IPS-20b (cell line): Measurements from ENCODE around the gene TMCC3.

Experiments used
- H3K27ac ChIP-seq: one replicate; pipeline ENCODE4 v1.5.1; 2013; ENCODE audit warnings: low read length
- H3K27me3 ChIP-seq: 2 replicates; pipeline ENCODE4 v1.6.1; 2013; ENCODE audit warnings: mild to moderate bottlenecking, low read length, inconsistent platforms; ENCODE audit not compliant: insufficient read depth
- H3K36me3 ChIP-seq: 2 replicates; pipeline ENCODE4 v1.6.1; 2013; ENCODE audit warnings: low read depth, mild to moderate bottlenecking, inconsistent platforms, low read length, moderate library complexity; ENCODE audit not compliant: insufficient read depth
- H3K4me1 ChIP-seq: 2 replicates; pipeline ENCODE4 v1.6.1; 2013; ENCODE audit warnings: mild to moderate bottlenecking, control low read depth, inconsistent platforms, low read length, moderate library complexity; ENCODE audit not compliant: insufficient read depth
- H3K4me3 ChIP-seq: 2 replicates; pipeline ENCODE4 v1.5.1; 2013; ENCODE audit warnings: mild to moderate bottlenecking, low read length, inconsistent platforms
- H3K9ac ChIP-seq: 2 replicates; pipeline ENCODE4 v1.6.1; 2013; ENCODE audit warnings: low read depth, mild to moderate bottlenecking, inconsistent platforms, low read length, moderate library complexity
- H3K9me3 ChIP-seq: 2 replicates; pipeline ENCODE4 v1.6.1; 2013; ENCODE audit warnings: mild to moderate bottlenecking, low read depth, low read length, inconsistent platforms; ENCODE audit not compliant: insufficient read depth

TMCC3 gene

DNA sequence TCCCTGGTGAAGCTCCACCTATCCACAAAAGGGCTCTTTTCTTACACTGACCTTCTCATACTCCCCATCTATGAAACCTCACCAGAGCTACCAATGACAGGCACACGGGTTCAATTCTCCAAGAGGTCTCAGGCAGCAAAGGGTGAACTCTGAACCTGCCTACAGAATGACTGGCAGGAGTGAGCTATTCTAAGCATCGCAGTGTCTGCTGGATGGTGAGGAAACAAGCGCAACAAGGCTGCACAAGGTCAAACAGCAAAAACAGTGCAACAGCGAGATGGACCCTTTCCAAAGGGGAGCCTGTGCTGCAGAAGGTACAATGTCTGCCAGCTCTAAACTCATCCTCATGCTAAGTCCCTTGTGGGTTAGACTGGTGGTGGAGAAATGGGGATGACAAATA is 22.0 kb downstream of the TMCC3 start:
- Histone ChIP-seq H3K4me1 (no peaks in the 10 kb centered on the region), H3K27me3 (no peaks in the 10 kb centered on the region), H3K27ac (no peak overlapping the region), H3K9me3 (no peaks in the 10 kb centered on the region), H3K4me3 (no peak overlapping the region), H3K9ac (no peak overlapping the region), H3K36me3 (no peaks in the 10 kb centered on the region)

DNA sequence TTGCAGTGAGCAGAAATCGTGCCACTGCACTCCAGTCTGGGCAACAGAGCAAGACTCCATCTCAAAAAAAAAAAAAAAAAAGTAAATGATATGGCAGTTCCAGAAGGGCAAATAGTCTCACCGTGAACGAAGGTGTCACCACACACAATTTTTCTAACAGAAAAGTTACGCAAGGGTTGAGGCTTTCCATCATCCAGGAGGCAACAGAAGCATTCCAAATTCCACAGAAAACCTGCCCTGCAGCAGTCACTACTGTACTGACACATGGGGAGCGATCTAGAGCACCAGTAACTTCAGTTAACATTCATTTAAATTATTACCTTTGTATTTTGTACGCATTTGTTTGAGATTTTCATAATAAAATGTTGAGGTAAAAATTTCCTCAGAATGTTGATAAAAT is 24.8 kb downstream of the TMCC3 start:
- Histone ChIP-seq H3K4me3 (no peak overlapping the region), H3K9me3 (no peaks in the 10 kb centered on the region), H3K27me3 (no peaks in the 10 kb centered on the region), H3K27ac (no peak overlapping the region), H3K36me3 (no peaks in the 10 kb centered on the region), H3K9ac (no peak overlapping the region), H3K4me1 (no peaks in the 10 kb centered on the region)

GRCh38 chr12:94623161-94623920 is 27.0 kb downstream of the TMCC3 start:
- no peaks in the 10 kb centered on the region for H3K36me3 ChIP-seq
- H3K27ac ChIP-seq: no peak overlapping the region
- no peaks in the 10 kb centered on the region; the same call in 1 of the 2 replicates for H3K4me1 ChIP-seq
- no peaks in the 10 kb centered on the region for H3K9me3 ChIP-seq
- no peak overlapping the region for H3K9ac ChIP-seq
- no peaks in the 10 kb centered on the region for H3K27me3 ChIP-seq
- no peak overlapping the region for H3K4me3 ChIP-seq

DNA sequence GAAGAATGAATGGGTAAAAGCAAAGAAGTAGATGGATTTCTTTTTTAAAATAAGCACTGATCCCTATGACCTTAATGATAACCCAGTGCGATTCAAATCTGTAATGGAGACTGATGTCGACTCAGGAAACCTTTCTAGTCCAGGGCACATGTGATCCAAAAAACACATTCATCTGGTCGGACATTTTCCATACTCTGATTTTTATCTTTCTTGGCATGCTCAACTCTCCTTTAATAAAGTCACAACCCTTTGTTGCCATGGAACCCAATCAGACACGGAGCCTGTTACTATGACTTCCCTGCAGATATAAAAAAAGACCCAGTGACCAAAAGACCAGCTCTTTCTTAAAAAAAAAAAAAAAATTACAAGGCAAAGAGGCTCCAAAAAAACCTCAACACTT is 27.9 kb downstream of the TMCC3 start:
- Histone ChIP-seq H3K4me1 (peaks cover 4% of the 10 kb centered on the region), H3K9me3 (no peaks in the 10 kb centered on the region), H3K36me3 (no peaks in the 10 kb centered on the region), H3K27ac (no peak overlapping the region), H3K9ac (no peak overlapping the region), H3K27me3 (no peaks in the 10 kb centered on the region), H3K4me3 (no peak overlapping the region)

DNA sequence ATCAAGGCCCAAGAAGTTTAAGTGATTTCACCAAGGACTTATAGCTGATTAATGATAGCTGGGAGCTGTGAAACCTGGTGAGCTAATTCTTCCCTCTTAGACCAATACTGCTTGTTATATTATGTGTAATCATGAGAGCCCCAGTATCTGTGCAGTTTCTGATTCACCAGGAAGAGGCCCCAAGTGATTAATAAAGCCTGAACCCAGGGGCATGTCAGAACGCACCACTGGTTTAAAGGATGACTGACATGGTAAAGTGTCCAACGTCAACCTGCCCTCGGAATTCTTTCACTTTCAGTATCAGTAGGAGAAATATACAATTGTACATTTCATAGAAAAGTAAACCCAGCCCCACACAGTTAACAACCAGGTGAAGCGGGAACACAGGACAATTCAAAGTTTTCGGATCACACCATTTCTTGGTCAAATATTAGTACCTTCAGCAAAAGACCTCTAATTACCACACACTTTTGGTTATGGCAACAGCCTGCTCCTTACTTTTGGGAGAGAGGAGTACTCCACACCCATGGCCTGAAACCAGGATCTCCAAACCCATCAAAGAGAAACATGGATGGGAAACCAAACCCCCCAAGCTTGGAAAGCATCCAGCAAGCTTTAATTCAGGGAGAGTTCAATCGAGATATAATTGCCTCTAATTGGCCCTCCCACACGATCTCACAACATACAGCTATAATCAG is 28.5 kb downstream of the TMCC3 start:
- peaks cover 8% of the 10 kb centered on the region for H3K4me1 ChIP-seq
- H3K27me3 ChIP-seq: no peaks in the 10 kb centered on the region
- H3K9me3 ChIP-seq: no peaks in the 10 kb centered on the region
- no peaks in the 10 kb centered on the region for H3K36me3 ChIP-seq
- H3K27ac ChIP-seq: no peak overlapping the region
- no peak overlapping the region for H3K9ac ChIP-seq
- H3K4me3 ChIP-seq: no peak overlapping the region

DNA sequence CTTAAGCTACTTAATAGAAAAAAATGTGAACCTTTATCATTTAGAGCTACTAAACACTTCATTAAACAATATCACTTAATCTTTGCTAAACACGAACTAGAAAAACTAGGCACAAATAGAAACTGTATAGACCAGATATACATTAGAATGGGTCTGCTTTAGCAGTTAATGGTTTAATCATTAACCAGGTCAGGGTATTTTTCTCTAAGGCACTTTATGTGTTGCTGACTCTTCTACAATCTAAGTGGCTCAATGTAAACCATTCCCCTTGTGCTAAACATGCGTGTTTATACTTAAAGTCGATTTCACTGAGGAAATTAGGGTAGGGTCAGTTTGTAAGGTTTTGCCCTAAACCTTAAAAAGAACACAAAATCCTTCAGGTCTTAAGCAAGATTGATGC is 29.7 kb downstream of the TMCC3 start:
- Histone ChIP-seq H3K4me1 (peaks cover 18% of the 10 kb centered on the region), H3K9me3 (no peaks in the 10 kb centered on the region), H3K27me3 (no peaks in the 10 kb centered on the region), H3K27ac (no peak overlapping the region), H3K36me3 (no peaks in the 10 kb centered on the region), H3K4me3 (no peak overlapping the region), H3K9ac (no peak overlapping the region)

DNA sequence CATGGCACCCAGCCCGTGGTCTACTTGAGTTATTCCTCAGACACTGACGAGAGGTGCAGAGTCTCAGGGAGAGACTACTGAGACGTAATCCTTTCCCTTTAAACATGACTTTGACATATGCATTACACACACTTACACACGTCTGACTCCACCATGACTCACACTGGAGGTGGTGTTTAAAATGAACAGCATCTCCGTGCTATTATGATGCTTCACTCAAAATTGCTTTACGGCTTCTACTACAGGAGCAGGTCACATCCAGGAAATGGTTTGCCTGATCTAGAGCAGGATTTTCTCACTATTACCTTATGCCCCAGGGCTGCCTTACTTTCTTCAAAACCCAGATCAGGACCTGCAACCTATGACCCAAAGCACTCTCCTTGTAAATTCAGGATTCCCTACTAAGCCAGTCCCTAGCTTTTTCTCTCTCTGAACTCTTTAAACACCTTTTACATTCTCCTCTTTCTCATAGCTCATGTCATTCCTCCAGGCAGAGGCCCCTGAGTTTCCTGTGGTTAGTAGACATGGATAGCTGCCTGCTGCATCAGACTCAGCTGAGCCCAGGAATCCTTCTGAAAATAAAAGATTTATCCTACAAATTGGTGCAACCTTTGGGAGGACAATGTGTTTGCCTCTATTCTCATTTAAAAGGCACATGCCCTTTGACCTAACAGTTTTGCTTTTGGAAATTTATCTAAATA is 31.2 kb downstream of the TMCC3 start:
- Histone ChIP-seq H3K4me1 (peaks cover 24% of the 10 kb centered on the region), H3K27ac (no peak overlapping the region), H3K9ac (no peak overlapping the region), H3K4me3 (no peak overlapping the region), H3K36me3 (no peaks in the 10 kb centered on the region), H3K27me3 (no peaks in the 10 kb centered on the region), H3K9me3 (no peaks in the 10 kb centered on the region)

GRCh38 chr12:94617101-94617500 is 33.3 kb downstream of the TMCC3 start:
- Histone ChIP-seq H3K27ac (no peak overlapping the region), H3K9me3 (no peaks in the 10 kb centered on the region), H3K4me1 (peaks cover 24% of the 10 kb centered on the region), H3K9ac (no peak overlapping the region), H3K4me3 (no peak overlapping the region), H3K36me3 (no peaks in the 10 kb centered on the region), H3K27me3 (no peaks in the 10 kb centered on the region)

- Histone ChIP-seq H3K4me3 (no peak overlapping the region), H3K9me3 (no peaks in the 10 kb centered on the region), H3K4me1 (peaks cover 24% of the 10 kb centered on the region), H3K36me3 (no peaks in the 10 kb centered on the region), H3K9ac (no peak overlapping the region), H3K27ac (no peak overlapping the region), H3K27me3 (no peaks in the 10 kb centered on the region)
Observed at GRCh38 chr12:94616203-94616729, 34.1 kb downstream of the TMCC3 start.

DNA sequence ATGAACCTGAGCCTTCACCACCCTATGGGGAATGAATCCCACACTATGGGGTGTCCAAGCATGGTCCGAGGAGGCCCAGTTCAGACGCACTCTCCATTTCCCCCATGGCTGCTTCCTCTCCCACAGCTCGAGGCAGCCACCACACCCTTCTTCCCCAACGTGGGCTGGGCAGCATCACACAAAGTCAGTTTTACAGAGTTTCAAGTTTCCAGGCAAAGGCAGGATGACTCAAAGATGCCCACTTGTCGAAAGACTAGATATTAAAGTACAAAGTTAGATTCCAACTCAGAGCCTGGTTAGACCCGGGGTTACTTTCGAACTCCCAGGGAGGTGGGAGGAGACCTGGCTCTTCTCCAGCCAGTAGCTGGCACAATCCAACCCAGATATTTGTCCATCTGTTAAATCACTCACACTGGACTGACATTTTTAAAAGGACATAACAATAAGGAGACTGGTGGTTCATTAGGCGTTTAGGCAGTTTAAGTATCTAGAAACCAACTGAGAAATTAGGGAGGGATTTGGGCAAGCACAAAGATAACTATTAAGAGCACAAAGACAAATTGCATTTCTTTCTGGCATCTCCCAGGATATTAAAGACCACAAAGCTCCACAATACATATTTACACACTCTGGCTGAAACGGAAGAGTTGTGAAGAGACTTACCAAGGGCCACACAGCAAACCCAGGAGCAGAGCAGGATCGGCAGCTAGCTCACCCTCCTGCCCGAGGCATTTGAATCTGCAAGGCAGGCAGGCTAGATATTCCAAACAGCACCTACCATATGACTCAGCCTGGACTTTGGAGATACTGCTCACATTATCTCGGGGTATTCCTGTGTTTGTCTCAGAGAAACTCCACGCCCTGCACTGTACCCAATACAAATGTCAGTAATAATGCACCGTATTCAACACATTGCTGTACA is 34.8 kb downstream of the TMCC3 start:
- no peak overlapping the region for H3K9ac ChIP-seq
- no peak overlapping the region for H3K27ac ChIP-seq
- H3K9me3 ChIP-seq: no peaks in the 10 kb centered on the region
- peaks cover 24% of the 10 kb centered on the region for H3K4me1 ChIP-seq
- H3K4me3 ChIP-seq: no peak overlapping the region
- no peaks in the 10 kb centered on the region for H3K36me3 ChIP-seq
- H3K27me3 ChIP-seq: no peaks in the 10 kb centered on the region

DNA sequence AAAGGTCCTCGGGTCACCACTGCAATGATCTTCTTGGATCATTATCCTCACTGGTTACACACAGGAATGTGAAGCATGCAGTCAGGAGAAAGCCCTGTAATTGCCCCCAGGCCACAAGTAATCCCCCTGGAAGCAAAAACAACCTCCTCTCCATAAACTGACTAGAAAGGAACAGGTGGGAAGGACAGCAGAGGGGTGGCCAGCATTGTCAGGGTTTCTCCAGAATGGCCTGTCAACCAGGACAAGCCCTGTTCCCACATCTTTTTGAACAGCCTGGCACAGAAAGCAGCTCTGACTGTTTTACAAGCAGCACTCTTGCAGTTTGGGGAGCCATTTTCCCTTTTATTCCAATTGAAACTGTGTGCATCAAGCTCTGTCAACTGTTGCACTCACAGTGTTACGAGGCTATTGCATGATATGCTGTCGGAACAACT is 36.1 kb downstream of the TMCC3 start:
- peaks cover 29% of the 10 kb centered on the region for H3K4me1 ChIP-seq
- H3K27ac ChIP-seq: no peak overlapping the region
- H3K9me3 ChIP-seq: no peaks in the 10 kb centered on the region
- no peaks in the 10 kb centered on the region for H3K36me3 ChIP-seq
- no peak overlapping the region for H3K9ac ChIP-seq
- H3K27me3 ChIP-seq: no peaks in the 10 kb centered on the region
- H3K4me3 ChIP-seq: no peak overlapping the region
